ENCODE results near the gene CADM2.
"Not testable (repeated sequence)": the region's sequence is repeated elsewhere in the genome, so short reads cannot be mapped to it uniquely, and the experiment has no call there.

CADM2 gene

DNA sequence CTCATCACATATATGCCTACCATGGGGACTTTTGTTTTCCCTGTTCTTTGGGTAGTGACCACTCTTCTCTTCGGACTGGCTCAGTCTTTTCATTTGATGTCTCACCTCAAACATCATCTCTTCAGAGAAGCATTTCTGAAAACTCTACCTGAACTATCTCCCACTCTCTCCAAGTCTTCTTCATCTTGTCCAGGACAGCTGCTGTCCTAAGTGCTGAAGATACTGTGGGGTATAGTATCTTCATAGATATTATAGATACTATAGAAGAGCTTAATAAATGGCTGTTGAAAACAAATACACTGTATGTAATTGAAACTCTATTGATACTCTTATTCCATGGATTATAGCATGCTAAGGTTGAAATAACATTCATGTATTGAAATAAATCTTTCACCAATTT, 672.3 kb downstream of the CADM2 start:
- DNase-seq (ENCODE audit: low read depth in 4 of 4, low spot score in 1 of 4), result no peak

DNA sequence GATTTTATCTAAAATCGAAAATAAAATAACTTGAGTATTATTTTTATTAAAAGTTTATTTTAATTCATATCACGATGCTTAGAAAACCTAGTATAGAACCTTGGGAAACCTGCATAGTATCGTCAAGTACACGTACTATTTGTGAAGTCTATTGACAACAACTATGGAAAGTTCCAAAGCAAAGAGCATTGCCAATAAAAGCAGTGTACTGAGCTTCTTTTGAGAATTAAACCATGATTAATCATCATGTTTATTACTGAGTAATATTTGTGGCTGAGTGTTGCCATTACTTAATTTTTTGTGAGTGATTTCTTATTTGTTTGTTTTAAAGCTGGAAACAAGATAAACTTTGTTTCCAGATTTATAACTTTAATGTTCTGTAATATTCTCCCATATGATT, 674.1 kb downstream of the CADM2 start:
- no peak for DNase-seq (ENCODE audit: low read depth in 4 of 4, low spot score in 1 of 4)

- no peak for DNase-seq (ENCODE audit: low read depth in 4 of 4, low spot score in 1 of 4)
Observed at GRCh38 chr3:85652360-85652759, 693.6 kb downstream of the CADM2 start.

- DNase-seq (ENCODE audit: low read depth in 4 of 4, low spot score in 1 of 4), result no peak
Observed at GRCh38 chr3:85660451-85660850, 701.7 kb downstream of the CADM2 start.

- no peak for DNase-seq (ENCODE audit: low read depth in 4 of 4, low spot score in 1 of 4)
Observed at GRCh38 chr3:85662462-85662861, 703.7 kb downstream of the CADM2 start.

DNA sequence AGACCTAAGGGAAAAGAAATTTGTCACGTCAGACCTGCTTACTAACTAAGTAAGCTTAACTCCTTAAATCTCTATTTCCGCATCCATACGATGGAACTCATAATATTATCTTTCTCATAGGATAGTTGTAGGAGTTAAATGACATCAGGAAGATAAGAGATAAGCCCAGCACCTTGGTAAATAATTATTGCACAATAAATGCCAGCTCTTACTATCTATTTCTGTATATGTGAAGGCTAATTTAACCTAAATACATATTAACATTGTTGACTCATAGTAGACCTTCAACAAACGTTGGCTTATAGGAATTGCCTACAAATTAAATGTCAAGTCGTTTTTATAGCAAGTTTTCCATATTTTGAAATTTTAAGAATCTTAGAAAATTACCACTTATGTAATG, 709.0 kb downstream of the CADM2 start:
- DNase-seq (ENCODE audit: low read depth in 4 of 4, low spot score in 1 of 4), result no peak

GRCh38 chr3:85670634-85671205, 711.9 kb downstream of the CADM2 start:
- DNase-seq (ENCODE audit: low read depth in 4 of 4, low spot score in 1 of 4), result no peak

DNA sequence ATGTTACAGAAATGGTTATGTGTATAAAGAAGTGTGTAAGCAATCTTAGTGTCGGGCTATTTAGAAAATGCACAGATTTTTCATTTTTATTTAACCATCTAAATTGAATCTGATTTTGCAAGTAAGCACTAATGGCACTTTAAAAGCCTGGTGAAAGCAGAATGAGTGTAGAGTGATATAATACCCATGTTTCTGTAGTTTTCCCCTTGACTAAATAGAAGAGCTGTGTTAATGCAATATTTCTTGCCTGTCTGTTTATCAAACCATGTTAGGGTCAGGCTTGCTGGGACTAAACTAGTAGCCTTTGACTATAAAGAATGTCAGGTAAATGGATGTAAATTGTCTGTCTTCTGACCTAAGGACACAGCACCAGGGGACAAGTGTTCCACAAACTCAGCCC, 714.0 kb downstream of the CADM2 start:
- DNase-seq (ENCODE audit: low read depth in 4 of 4, low spot score in 1 of 4), result no peak

DNA sequence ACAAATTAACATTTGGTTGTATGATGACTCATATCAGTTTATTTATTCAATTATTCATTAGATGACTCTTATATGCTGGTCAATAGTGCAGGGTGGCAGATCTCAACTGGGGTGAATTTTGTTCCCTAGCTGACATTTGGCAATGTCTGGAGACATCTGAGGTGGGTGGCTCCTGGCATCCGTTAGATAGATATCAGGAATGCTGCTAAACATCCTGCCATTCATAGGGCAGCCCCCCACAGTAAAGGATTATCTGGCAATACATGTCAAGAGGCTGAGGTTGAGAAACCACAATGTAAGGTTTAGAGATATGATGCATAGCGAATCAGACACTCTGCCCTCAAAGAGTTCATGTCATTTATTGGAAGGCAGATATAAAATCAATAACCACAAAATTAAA, 719.9 kb downstream of the CADM2 start:
- no peak for DNase-seq (ENCODE audit: low read depth in 4 of 4, low spot score in 1 of 4)

DNA sequence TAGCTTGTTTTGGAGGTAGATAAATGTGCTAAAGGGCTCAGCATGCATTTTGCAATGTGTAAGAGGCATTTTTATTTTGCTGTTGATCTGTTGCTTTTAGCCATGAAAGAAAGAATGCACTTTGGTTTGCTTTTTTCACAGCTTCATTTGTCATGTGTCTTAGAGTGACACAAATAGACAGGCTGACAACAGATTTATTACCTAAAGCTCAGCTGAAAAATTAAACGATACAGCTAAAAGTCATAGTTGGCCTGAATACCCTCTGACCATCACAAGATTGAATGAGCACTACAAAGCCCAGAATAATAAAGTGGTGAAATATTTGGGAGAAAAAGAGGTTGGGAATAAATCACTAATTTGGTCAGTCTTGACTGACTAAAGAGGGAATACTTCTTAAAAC, 723.1 kb downstream of the CADM2 start:
- no peak for DNase-seq (ENCODE audit: low read depth in 4 of 4, low spot score in 1 of 4)

DNA sequence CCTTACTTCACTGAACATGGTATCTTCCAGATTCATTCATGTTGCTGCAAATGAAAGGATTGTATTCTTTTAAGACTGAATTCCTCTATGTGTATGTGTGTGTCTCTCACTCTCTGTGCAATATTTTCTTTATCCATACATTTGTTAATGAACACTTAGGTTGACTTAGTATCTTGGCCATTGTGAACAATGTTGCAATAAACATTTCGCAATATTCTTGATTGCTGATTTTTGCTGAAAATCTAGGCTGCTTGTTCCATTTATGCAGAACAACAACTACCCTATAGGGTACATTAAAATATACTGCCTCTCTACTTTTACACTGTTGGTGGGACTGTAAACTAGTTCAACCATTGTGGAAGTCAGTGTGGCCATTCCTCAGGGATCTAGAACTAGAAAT, 732.4 kb downstream of the CADM2 start:
- no peak for DNase-seq (ENCODE audit: low read depth in 4 of 4, low spot score in 1 of 4)

- no peak for DNase-seq (ENCODE audit: low read depth in 4 of 4, low spot score in 1 of 4)
Observed at GRCh38 chr3:85697156-85697555, 738.4 kb downstream of the CADM2 start.

DNA sequence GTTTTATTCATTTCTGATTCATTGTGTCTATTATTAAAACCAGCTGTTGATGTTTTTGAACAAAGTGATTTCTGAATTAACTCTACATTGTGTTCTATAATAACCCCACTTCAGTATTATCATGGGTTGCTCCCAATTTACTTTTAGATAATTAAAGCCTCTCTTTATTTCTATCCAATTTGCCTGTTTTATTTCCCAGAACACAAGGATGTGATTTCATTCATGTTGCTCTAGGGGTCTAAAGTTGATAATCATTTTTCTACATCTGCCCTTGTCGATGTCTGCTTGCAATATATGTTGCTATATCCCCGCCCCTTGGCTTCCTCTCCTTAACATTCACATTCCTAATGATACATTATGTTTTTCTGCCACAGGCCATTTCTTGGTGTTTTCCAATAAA, 747.3 kb downstream of the CADM2 start:
- no peak for DNase-seq (ENCODE audit: low read depth in 4 of 4, low spot score in 1 of 4)

- DNase-seq (ENCODE audit: low read depth in 4 of 4, low spot score in 1 of 4), result not testable (repeated sequence)
Observed at GRCh38 chr3:85708325-85708724, 749.5 kb downstream of the CADM2 start.

- DNase-seq (ENCODE audit: low read depth in 4 of 4, low spot score in 1 of 4), result no peak
Observed at GRCh38 chr3:85709346-85709892, 750.6 kb downstream of the CADM2 start.

- DNase-seq (ENCODE audit: low read depth in 4 of 4, low spot score in 1 of 4), result no peak
Observed at GRCh38 chr3:85710490-85710889, 751.7 kb downstream of the CADM2 start.

GRCh38 chr3:85721409-85722145, 762.8 kb downstream of the CADM2 start:
- no peak for DNase-seq (ENCODE audit: low read depth in 4 of 4, low spot score in 1 of 4)

DNA sequence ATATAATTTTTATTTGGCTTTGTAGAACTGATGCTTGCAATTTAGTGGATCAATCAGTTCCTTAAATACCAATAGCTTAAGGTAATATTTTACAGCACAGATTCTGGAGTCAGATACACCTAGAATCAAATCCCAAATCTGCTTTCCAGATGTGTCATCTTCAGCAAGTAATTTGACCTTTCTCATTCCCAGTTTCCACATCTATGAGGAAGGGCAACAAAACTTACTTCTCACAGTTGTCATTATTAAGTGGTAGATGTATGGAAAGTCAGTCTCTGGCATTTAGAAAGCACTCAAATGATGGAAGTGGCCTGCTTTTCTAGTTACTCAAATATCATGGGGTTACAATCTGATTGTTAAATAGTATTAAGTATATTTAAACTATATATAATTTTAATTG, 767.0 kb downstream of the CADM2 start:
- no peak for DNase-seq (ENCODE audit: low read depth in 4 of 4, low spot score in 1 of 4)

DNA sequence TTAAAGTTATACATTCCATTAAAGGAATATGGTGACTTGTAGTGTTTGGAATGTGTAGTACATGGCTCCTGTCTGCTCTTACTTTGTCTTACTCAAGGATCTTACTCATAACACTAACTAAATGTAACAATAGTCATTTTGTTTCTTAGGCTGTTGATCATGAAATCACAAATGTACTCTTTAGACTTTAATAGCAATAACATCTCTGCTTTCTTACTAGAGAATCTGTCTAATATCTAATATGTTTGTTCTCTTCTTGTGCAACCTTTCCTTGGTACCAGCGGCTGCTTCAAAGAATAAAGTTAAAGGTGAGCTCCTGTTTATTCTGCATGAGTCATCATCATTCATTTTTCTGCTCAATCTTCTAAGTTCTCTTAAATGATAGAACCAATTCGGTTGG, 767.5 kb downstream of the CADM2 start:
- DNase-seq (ENCODE audit: low read depth in 4 of 4, low spot score in 1 of 4), result no peak

GRCh38 chr3:85737846-85738245, 779.1 kb downstream of the CADM2 start:
- no peak for DNase-seq (ENCODE audit: low read depth in 4 of 4, low spot score in 1 of 4)

DNA sequence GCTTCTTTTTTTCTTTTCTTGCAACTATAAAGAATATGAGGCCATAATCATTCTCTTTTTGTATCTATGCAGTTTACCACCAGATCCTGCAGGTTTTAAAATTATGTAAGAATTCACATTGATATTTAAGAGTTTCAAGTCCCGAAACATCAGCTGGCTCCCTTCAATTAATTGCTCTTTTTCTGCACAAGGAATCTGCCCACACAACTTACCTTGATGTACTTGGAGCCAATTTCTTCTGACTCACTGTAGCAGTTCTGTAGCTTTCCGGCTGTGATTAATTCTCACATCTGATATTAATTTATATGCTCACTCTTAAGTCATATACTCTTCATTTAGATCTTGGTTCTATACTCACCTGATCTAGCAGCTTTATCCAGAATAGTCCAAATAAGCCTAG, 781.8 kb downstream of the CADM2 start:
- no peak for DNase-seq (ENCODE audit: low read depth in 4 of 4, low spot score in 1 of 4)

DNA sequence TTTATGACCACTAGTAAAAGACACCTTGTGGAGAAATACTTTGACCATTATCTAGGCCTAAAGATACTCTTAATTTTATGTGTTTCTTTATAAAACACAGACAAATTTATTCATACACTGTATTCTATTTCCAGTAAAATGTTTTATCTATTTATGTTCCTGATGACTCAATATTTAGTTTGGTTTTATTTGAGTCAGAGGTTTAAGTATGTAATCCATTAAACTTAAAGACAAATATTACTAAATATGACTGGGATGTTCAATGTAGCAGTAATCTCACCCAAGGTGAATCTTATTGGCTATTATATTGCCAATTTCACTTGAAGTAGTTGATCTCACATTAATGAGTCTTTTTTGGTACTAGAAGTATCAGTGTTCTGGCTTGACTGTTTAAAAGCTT, 799.7 kb downstream of the CADM2 start:
- no peak for DNase-seq (ENCODE audit: low read depth in 4 of 4, low spot score in 1 of 4)

DNA sequence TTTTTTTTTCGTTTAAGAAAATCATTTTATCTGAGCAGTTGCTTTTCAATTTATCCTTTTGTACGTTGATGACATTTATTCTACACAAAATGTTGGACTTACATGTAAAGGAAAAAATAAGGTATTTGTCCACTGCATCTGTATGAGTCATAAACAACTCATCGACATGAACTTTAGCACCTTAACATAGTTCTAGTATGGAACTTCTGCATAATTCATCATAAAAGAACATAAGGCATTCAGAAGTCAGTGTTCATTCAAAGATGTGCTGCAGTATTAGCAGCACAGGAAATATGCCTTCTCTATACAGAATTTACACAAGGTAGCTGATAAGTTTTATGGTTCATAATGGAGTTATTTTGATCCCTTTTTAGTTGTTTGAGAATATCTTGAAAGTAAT, 801.6 kb downstream of the CADM2 start:
- no peak for DNase-seq (ENCODE audit: low read depth in 4 of 4, low spot score in 1 of 4)

Measured in stimulated activated CD4-positive, alpha-beta T cell treated with anti-CD3 and anti-CD28 coated beads, Interleukin-1b, Interleukin-23, amount 100 ng/mL, for 24 hours (primary cell).